ENCODE data around the gene SARS1.

The SARS1 gene

GRCh38 chr1:109255097-109255651, 41.5 kb downstream of the SARS1 start:
- no peaks in the 10 kb centered on the region for H3K9me3 ChIP-seq (ENCODE audit: insufficient read depth, low read length, severe bottlenecking)
- no peak overlapping the region for H3K4me3 ChIP-seq (ENCODE audit: low read depth in 1 of 2, low read length in 2 of 2)
- no peak overlapping the region for H2AFZ ChIP-seq (ENCODE audit: low read depth, low read length)
- ATAC-seq (ENCODE audit: insufficient read depth, low read depth): no peak
- no peaks in the 10 kb centered on the region for H3K36me3 ChIP-seq (ENCODE audit: insufficient read depth, low read length)
- no peaks in the 10 kb centered on the region for H3K79me2 ChIP-seq (ENCODE audit: insufficient read depth, low read length)
- H3K4me1 ChIP-seq (ENCODE audit: insufficient read depth, low read length): peaks cover 6% of the 10 kb centered on the region
- H3K4me2 ChIP-seq (ENCODE audit: insufficient read depth, low read length): no peak overlapping the region
- no peak for DNase-seq
- H4K20me1 ChIP-seq (ENCODE audit: insufficient read depth, low read length): peaks cover 11% of the 10 kb centered on the region
- no peak for TF ChIP-seq EZH2 (IDR thresholded peaks at IDR 0.05; ENCODE audit: borderline replicate concordance, low read depth, low read length, severe bottlenecking)
- TF ChIP-seq, protein P1, sequence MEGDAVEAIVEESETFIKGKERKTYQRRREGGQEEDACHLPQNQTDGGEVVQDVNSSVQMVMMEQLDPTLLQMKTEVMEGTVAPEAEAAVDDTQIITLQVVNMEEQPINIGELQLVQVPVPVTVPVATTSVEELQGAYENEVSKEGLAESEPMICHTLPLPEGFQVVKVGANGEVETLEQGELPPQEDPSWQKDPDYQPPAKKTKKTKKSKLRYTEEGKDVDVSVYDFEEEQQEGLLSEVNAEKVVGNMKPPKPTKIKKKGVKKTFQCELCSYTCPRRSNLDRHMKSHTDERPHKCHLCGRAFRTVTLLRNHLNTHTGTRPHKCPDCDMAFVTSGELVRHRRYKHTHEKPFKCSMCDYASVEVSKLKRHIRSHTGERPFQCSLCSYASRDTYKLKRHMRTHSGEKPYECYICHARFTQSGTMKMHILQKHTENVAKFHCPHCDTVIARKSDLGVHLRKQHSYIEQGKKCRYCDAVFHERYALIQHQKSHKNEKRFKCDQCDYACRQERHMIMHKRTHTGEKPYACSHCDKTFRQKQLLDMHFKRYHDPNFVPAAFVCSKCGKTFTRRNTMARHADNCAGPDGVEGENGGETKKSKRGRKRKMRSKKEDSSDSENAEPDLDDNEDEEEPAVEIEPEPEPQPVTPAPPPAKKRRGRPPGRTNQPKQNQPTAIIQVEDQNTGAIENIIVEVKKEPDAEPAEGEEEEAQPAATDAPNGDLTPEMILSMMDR (IDR thresholded peaks at IDR 0.05; ENCODE audit: borderline replicate concordance, extremely low read depth, low read length, poor library complexity, severe bottlenecking): no peak
- no peak overlapping the region for H3K27ac ChIP-seq (ENCODE audit: low read length)
- H3K9ac ChIP-seq (ENCODE audit: low read depth, low read length): no peak overlapping the region
- peaks cover 2% of the 10 kb centered on the region for H3K27me3 ChIP-seq (ENCODE audit: insufficient read depth, low read length, poor library complexity)

DNA sequence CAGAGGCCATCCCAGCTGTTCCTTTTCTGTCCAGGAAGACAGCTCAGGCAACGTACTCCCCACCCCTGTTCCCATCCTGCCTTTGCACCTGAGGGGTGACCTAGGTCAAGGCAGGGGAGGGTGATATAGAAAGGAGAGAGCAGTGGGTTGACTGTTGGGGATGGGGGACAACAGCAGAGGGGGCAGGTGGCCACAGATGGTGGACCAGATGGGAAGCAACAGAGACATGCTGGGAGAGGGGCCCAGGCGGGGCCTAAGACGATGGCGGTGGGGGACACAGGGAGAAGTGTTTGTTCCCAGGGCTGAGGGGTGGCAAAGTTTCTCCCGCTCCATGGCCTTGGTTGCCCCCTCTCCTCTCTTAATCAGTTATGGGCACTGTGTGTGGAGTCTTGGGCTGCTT, 42.0 kb downstream of the SARS1 start:
- no peaks in the 10 kb centered on the region for H3K36me3 ChIP-seq (ENCODE audit: insufficient read depth, low read length)
- H3K9ac ChIP-seq (ENCODE audit: low read depth, low read length): no peak overlapping the region
- H3K27me3 ChIP-seq (ENCODE audit: insufficient read depth, low read length, poor library complexity): no peaks in the 10 kb centered on the region
- H3K4me3 ChIP-seq (ENCODE audit: low read depth in 1 of 2, low read length in 2 of 2): no peak overlapping the region
- no peak for DNase-seq
- 0 out of 2 replicates have a peak, but pooled peaks cover 1% of the 10 kb centered on the region for H3K4me1 ChIP-seq (ENCODE audit: insufficient read depth, low read length)
- no peak for ATAC-seq (ENCODE audit: insufficient read depth, low read depth)
- no peak overlapping the region for H3K27ac ChIP-seq (ENCODE audit: low read length)
- TF ChIP-seq EZH2 (IDR thresholded peaks at IDR 0.05; ENCODE audit: borderline replicate concordance, low read depth, low read length, severe bottlenecking): no peak
- TF ChIP-seq, protein P1 (IDR thresholded peaks at IDR 0.05; ENCODE audit: borderline replicate concordance, extremely low read depth, low read length, poor library complexity, severe bottlenecking): no peak
- no peak overlapping the region for H3K4me2 ChIP-seq (ENCODE audit: insufficient read depth, low read length)
- no peak overlapping the region for H2AFZ ChIP-seq (ENCODE audit: low read depth, low read length)
- peaks cover 6% of the 10 kb centered on the region for H4K20me1 ChIP-seq (ENCODE audit: insufficient read depth, low read length)
- H3K79me2 ChIP-seq (ENCODE audit: insufficient read depth, low read length): no peaks in the 10 kb centered on the region
- H3K9me3 ChIP-seq (ENCODE audit: insufficient read depth, low read length, severe bottlenecking): no peaks in the 10 kb centered on the region

DNA sequence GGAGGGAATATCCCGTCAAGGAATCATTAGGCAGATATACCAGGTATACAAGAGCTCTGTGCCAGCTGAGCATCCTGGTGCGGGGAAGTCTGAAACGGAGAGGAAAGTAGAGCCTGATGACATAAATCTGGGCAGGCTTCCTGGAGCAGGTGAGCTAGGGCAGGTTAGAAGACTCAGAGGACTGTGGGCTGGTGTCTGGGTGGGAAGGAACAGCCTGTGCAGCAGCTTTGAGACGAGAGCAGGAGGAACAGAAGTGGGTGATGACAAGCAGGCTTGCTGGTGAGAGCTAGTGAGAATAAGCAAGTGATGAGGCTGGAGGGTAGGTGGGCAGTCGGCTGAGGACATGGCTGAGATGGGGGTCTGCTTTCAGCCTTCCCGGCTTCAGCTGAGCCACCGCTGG, 42.4 kb downstream of the SARS1 start:
- Histone ChIP-seq H4K20me1 (ENCODE audit: insufficient read depth, low read length) (peaks cover 6% of the 10 kb centered on the region), H3K79me2 (ENCODE audit: insufficient read depth, low read length) (no peaks in the 10 kb centered on the region), H3K4me3 (ENCODE audit: low read depth in 1 of 2, low read length in 2 of 2) (no peak overlapping the region), H3K9me3 (ENCODE audit: insufficient read depth, low read length, severe bottlenecking) (no peaks in the 10 kb centered on the region), H3K27me3 (ENCODE audit: insufficient read depth, low read length, poor library complexity) (no peaks in the 10 kb centered on the region), H3K9ac (ENCODE audit: low read depth, low read length) (no peak overlapping the region), H3K27ac (ENCODE audit: low read length) (no peak overlapping the region), H2AFZ (ENCODE audit: low read depth, low read length) (no peak overlapping the region), H3K4me1 (ENCODE audit: insufficient read depth, low read length) (no peaks in the 10 kb centered on the region), H3K36me3 (ENCODE audit: insufficient read depth, low read length) (no peaks in the 10 kb centered on the region), H3K4me2 (ENCODE audit: insufficient read depth, low read length) (no peak overlapping the region)
- no peak for TF ChIP-seq EZH2 (IDR thresholded peaks at IDR 0.05; ENCODE audit: borderline replicate concordance, low read depth, low read length, severe bottlenecking)
- TF ChIP-seq, protein P1 (IDR thresholded peaks at IDR 0.05; ENCODE audit: borderline replicate concordance, extremely low read depth, low read length, poor library complexity, severe bottlenecking): no peak
- ATAC-seq (ENCODE audit: insufficient read depth, low read depth): no peak
- DNase-seq: no peak

Measured in DND-41 (cell line).